VCaP (cell line): ENCODE data around the gene HAPLN3.

Experiments used
- H3K27ac ChIP-seq: fragments of 450-650 bp; 2 replicates; pipeline ENCODE4 v1.5.1; 2017
- TF ChIP-seq, protein P1 (sequence below): fragments of 450-650 bp; conservative IDR thresholded peaks from 2 replicates; pipeline ENCODE4 v1.5.1; 2017; ENCODE audit warnings: mild to moderate bottlenecking, moderate library complexity

HAPLN3 gene

GRCh38 chr15:88887068-88887580 lies 8.2 kb downstream of the HAPLN3 start:
- no peak overlapping the region for H3K27ac ChIP-seq
- TF ChIP-seq, protein P1, sequence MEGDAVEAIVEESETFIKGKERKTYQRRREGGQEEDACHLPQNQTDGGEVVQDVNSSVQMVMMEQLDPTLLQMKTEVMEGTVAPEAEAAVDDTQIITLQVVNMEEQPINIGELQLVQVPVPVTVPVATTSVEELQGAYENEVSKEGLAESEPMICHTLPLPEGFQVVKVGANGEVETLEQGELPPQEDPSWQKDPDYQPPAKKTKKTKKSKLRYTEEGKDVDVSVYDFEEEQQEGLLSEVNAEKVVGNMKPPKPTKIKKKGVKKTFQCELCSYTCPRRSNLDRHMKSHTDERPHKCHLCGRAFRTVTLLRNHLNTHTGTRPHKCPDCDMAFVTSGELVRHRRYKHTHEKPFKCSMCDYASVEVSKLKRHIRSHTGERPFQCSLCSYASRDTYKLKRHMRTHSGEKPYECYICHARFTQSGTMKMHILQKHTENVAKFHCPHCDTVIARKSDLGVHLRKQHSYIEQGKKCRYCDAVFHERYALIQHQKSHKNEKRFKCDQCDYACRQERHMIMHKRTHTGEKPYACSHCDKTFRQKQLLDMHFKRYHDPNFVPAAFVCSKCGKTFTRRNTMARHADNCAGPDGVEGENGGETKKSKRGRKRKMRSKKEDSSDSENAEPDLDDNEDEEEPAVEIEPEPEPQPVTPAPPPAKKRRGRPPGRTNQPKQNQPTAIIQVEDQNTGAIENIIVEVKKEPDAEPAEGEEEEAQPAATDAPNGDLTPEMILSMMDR = no peak

DNA sequence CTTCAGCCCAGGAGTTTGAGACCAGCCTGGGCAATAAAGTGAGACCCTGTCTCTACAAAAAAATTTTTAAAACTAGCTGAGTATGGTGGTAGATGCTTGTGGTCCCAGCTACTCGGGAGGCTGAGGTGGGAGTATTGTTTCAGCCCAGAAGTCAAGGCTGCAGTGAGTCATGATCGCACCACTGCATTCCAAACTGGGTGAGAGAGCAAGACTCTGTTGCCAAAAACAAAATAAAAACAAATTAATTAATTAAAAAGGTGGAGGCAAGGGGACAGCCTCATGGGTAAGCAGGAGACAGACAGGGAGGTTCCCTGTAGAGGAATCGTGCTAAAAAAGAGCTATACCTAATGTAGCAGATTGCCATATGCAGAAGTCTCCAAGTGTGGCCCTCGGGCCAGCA lies 12.6 kb downstream of the HAPLN3 start:
- no peak overlapping the region for H3K27ac ChIP-seq
- TF ChIP-seq, protein P1 = no peak

DNA sequence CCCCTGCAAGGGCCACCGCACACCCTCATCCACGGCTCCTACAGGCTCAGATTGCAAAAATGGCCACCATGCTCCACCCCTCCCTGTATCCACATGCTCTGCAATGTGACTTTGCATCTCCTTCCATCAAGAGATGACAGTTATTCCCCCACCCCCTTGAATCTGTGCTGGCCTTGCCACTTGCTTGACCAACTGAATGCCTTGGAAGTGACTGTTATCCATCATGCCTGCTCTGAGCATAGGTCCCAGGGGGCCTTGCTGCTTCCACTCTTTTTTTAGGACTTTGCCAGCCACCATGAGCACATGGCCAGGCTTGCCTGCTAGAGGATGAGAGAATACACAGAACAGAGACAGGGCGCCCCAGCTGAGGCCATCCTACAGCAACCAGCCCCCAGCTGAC lies 13.6 kb downstream of the HAPLN3 start:
- TF ChIP-seq, protein P1 = no peak
- no peak overlapping the region for H3K27ac ChIP-seq

- H3K27ac ChIP-seq = no peak overlapping the region
- TF ChIP-seq, protein P1 = no peak
Measured at GRCh38 chr15:88880944-88881740, 14.2 kb downstream of the HAPLN3 start.

- TF ChIP-seq, protein P1 = peak; percentile 92
Measured at GRCh38 chr15:88878720-88879184, 16.6 kb downstream of the HAPLN3 start.

DNA sequence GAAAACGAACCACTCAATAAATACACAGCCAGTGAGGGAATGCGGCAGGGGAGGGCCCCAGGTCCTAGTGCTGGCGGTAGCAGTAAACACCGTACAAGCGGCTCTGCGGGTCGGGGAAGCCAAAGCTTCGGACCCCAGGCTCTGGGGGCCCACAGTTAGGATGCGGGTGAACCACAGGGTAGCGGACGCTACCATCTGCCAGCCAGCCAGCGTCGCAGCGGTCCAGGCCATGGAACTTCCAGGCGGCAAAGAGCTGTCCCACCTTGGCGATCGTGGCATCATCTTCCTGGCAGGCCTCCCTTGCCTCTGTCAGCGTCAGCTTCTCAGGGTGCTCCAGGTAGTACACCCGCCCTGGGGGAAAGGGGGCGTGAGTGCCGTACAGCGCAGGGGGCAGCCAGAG lies 17.4 kb downstream of the HAPLN3 start:
- no peak overlapping the region for H3K27ac ChIP-seq
- TF ChIP-seq, protein P1 = no peak

More at GRCh38 chr15:88878720-88879184, 16.6 kb downstream of the HAPLN3 start:
- no peak overlapping the region for H3K27ac ChIP-seq

DNA sequence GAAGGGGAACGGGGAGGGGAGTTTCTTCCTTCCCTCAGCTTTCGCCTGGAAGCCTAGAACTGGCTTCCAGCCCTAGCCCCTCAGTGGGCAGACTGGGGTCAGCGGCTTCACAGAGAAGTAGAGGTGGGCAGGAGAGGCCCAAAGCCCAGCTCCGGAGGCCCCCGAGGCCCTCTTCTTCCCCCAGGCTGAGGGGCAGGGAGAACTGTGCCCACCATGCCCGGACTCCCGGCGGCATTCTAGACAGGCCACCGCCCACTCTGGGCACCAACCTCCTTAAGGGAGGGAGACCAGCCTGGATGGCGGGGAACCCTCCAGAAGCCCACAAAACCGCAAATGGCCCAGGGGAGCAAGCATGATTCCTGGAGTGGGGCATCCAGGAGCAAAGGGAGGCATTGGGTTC lies 17.9 kb downstream of the HAPLN3 start:
- H3K27ac ChIP-seq = no peak overlapping the region
- TF ChIP-seq, protein P1 = no peak
